H1 (cell line): Measurements from ENCODE around the gene ZNF683. TPM values are rescaled to one million over a fixed set of nuclear protein-coding genes. Genes with fewer than 3 reads are reported as not detected.
A peak's percentile ranks its signal among the peaks of the same experiment; 100 is the strongest.

Source experiments
- CTCF ChIA-PET: fragments of 300-600 bp; sonication (Branson Sonifier 250); formaldehyde crosslinking; loops from one replicate; lab custom pipeline; 2021; ENCODE audit not compliant: partially characterized antibody; lab: Charles Lee
- POLR2A ChIA-PET: fragments of 300-600 bp; sonication (Branson Sonifier 250); formaldehyde crosslinking; loops from one replicate; lab custom pipeline; 2021; ENCODE audit warnings: inconsistent platforms; ENCODE audit not compliant: partially characterized antibody; lab: Charles Lee
- DNase-seq, 2 experiments: peaks; one replicate each; pipeline versions ENCODE4 v3.0.0 to v3.0.0-alpha.2; 2010 to 2022; ENCODE audit warnings: low spot score in 2 of 2, low read depth in 1 of 2, mixed read lengths in 1 of 2
- FAIRE-seq: peaks from 2 replicates; lab custom pipeline; 2011; peaks lifted over from hg19 to GRCh38; lab: Jason Lieb, UNC
- H2AFZ ChIP-seq: 2 replicates; pipeline ENCODE4 v1.8.1; 2012; ENCODE audit warnings: low read length, inconsistent platforms
- H2AK5ac ChIP-seq: 2 replicates; pipeline ENCODE4 v1.6.1; 2013; ENCODE audit warnings: low read depth, low read length
- H2BK120ac ChIP-seq: replicated peaks from 2 replicates; pipeline ENCODE3; 2013; ENCODE audit warnings: low read depth, low read length, inconsistent platforms
- H2BK12ac ChIP-seq: 2 replicates; pipeline ENCODE4 v1.6.1; 2013; ENCODE audit warnings: low read depth, low read length
- H2BK15ac ChIP-seq: 2 replicates; pipeline ENCODE4 v1.6.1; 2013; ENCODE audit warnings: low read length
- H2BK20ac ChIP-seq: 2 replicates; pipeline ENCODE4 v1.6.1; 2013; ENCODE audit warnings: low read length
- H2BK5ac ChIP-seq: 2 replicates; pipeline ENCODE4 v1.6.1; 2013; ENCODE audit warnings: low read depth, low read length
- H3K14ac ChIP-seq: 2 replicates; pipeline ENCODE4 v1.6.1; 2013; ENCODE audit warnings: inconsistent platforms; ENCODE audit not compliant: insufficient read length
- H3K18ac ChIP-seq: 2 replicates; pipeline ENCODE4 v1.6.1; 2013; ENCODE audit warnings: low read length; ENCODE audit errors: extremely low read depth
- H3K23ac ChIP-seq: 2 replicates; pipeline ENCODE4 v1.6.1; 2013; ENCODE audit warnings: inconsistent platforms; ENCODE audit not compliant: insufficient read length
- H3K23me2 ChIP-seq: 2 replicates; pipeline ENCODE4 v1.6.1; 2013; ENCODE audit warnings: low read depth, low read length
- H3K27ac ChIP-seq: 2 replicates; pipeline ENCODE4 v1.6.1; 2011; ENCODE audit warnings: low read depth, low read length, inconsistent platforms
- H3K27me3 ChIP-seq, 4 experiments: replicated peaks in 1 of 4; 1 replicate in 1 of 4; 2 replicates in 3 of 4; pipeline versions ENCODE4 v1.6.1 to v1.8.1; 2011 to 2013; ENCODE audit warnings: low read length in 3 of 4, mild to moderate bottlenecking in 3 of 4, inconsistent platforms in 2 of 4, mixed read lengths in 2 of 4, moderate library complexity in 1 of 4; ENCODE audit not compliant: control insufficient read depth in 3 of 4, insufficient read depth in 3 of 4; ENCODE audit errors: extremely low read depth in 1 of 4
- H3K36me3 ChIP-seq, 4 experiments: 2 replicates each; pipeline versions ENCODE4 v1.6.1 to v1.8.1; 2011 to 2013; ENCODE audit warnings: mild to moderate bottlenecking in 4 of 4, low read length in 3 of 4, moderate library complexity in 2 of 4, control low read depth in 1 of 4, inconsistent platforms in 1 of 4; ENCODE audit not compliant: insufficient read depth in 4 of 4, control insufficient read depth in 2 of 4
- H3K4ac ChIP-seq: replicated peaks from 2 replicates; pipeline ENCODE3; 2013; ENCODE audit warnings: low read length, low read depth, mixed read lengths, inconsistent platforms; ENCODE audit not compliant: insufficient read length
- H3K4me1 ChIP-seq, 4 experiments: replicated peaks in 1 of 4; 1 replicate in 1 of 4; 2 replicates in 3 of 4; pipeline versions ENCODE4 v1.6.1 to v1.8.1; 2011 to 2013; ENCODE audit warnings: low read length in 3 of 4, inconsistent platforms in 2 of 4, mixed read lengths in 1 of 4; ENCODE audit not compliant: insufficient read depth in 4 of 4, control insufficient read depth in 3 of 4
- H3K4me2 ChIP-seq, 2 experiments: 2 replicates each; pipeline versions ENCODE4 v1.6.1 to v1.8.1; 2011 to 2013; ENCODE audit warnings: low read depth in 2 of 2, low read length in 2 of 2, control low read depth in 1 of 2, inconsistent platforms in 1 of 2, mild to moderate bottlenecking in 1 of 2; ENCODE audit not compliant: insufficient read depth in 1 of 2
- H3K4me3 ChIP-seq, 4 experiments: fragments of 200-600, 300-600 bp in 1 of 4; sonication (generic), shearing (Covaris generic), sonication (Bioruptor Twin) in 1 of 4; 2 replicates each; pipeline versions ENCODE4 v1.5.1 to v1.8.1; 2011 to 2016; ENCODE audit warnings: low read length in 4 of 4, low read depth in 3 of 4, control low read depth in 2 of 4, inconsistent platforms in 2 of 4, mild to moderate bottlenecking in 2 of 4, mixed read lengths in 1 of 4, moderate library complexity in 1 of 4; ENCODE audit not compliant: insufficient read depth in 2 of 4; ENCODE audit errors: extremely low read depth in 1 of 4
- H3K56ac ChIP-seq: replicated peaks from 2 replicates; pipeline ENCODE3; 2013; ENCODE audit warnings: low read depth, mild to moderate bottlenecking, mixed read lengths, low read length, inconsistent platforms; ENCODE audit not compliant: insufficient read length
- H3K79me1 ChIP-seq: 2 replicates; pipeline ENCODE4 v1.6.1; 2013; ENCODE audit warnings: low read depth, low read length, control low read depth
- H3K79me2 ChIP-seq, 2 experiments: 2 replicates each; pipeline versions ENCODE4 v1.6.1 to v1.8.1; 2012 to 2013; ENCODE audit warnings: low read length in 2 of 2, mild to moderate bottlenecking in 2 of 2, inconsistent platforms in 1 of 2; ENCODE audit not compliant: insufficient read depth in 2 of 2, control insufficient read depth in 1 of 2
- H3K9ac ChIP-seq, 4 experiments: replicated peaks in 1 of 4; 1 replicate in 1 of 4; 2 replicates in 3 of 4; pipeline versions ENCODE4 v1.6.1 to v1.8.1; 2011 to 2013; ENCODE audit warnings: low read depth in 3 of 4, low read length in 3 of 4, control low read depth in 2 of 4, mild to moderate bottlenecking in 2 of 4, moderate library complexity in 2 of 4, inconsistent platforms in 1 of 4; ENCODE audit errors: extremely low read depth in 1 of 4
- H3K9me3 ChIP-seq, 2 experiments: 2 replicates each; pipeline versions ENCODE4 v1.6.1 to v1.8.1; 2012 to 2013; ENCODE audit warnings: mild to moderate bottlenecking in 2 of 2, moderate library complexity in 2 of 2, control low read depth in 1 of 2, inconsistent platforms in 1 of 2, low read depth in 1 of 2, low read length in 1 of 2, mixed read lengths in 1 of 2; ENCODE audit not compliant: insufficient read depth in 2 of 2
- H4K20me1 ChIP-seq, 2 experiments: replicated peaks in 1 of 2; 2 replicates each; pipeline versions ENCODE3 to v1.8.1; 2011 to 2013; ENCODE audit warnings: inconsistent platforms in 2 of 2, low read length in 2 of 2, mild to moderate bottlenecking in 1 of 2; ENCODE audit not compliant: insufficient read depth in 2 of 2, control insufficient read depth in 1 of 2
- H4K5ac ChIP-seq: 2 replicates; pipeline ENCODE4 v1.6.1; 2013; ENCODE audit warnings: low read length, low read depth, mixed read lengths, inconsistent platforms; ENCODE audit not compliant: insufficient read length
- H4K8ac ChIP-seq: 2 replicates; pipeline ENCODE4 v1.8.0; 2013; ENCODE audit warnings: mild to moderate bottlenecking, moderate library complexity, low read length, inconsistent platforms; ENCODE audit not compliant: insufficient read depth; ENCODE audit errors: extremely low read depth
- H4K91ac ChIP-seq: replicated peaks from 2 replicates; pipeline ENCODE3; 2013; ENCODE audit warnings: low read length, mixed read lengths, inconsistent platforms; ENCODE audit not compliant: insufficient read length
- CEBPB ChIP-seq: IDR thresholded peaks from 2 replicates; pipeline ENCODE4 v1.6.1; 2012; ENCODE audit warnings: low read depth, low read length
- NRF1 ChIP-seq: IDR thresholded peaks from 2 replicates; pipeline ENCODE4 v1.6.1; 2011; ENCODE audit warnings: mild to moderate bottlenecking, low read depth, low read length, improper control_type of control experiment
- WGBS, 2 experiments: shearing (Covaris generic) in 1 of 2; methylation state at CpG; one replicate each; pipeline versions ENCODE4 v1.1.6 to v1.1.7; 2013 to 2015; ENCODE audit warnings: low lambda C conversion rate in 2 of 2, mixed read lengths in 2 of 2, inconsistent platforms in 1 of 2, low coverage in 1 of 2, missing lambda C conversion rate in 1 of 2; ENCODE audit not compliant: insufficient replicate concordance in 2 of 2, insufficient coverage in 1 of 2, insufficient read length in 1 of 2; ENCODE audit errors: extremely low coverage in 1 of 2, missing lambda C conversion rate in 1 of 2; 5-methylcytosine and 5-hydroxymethylcytosine counted together
- polyA plus RNA-seq, 7 experiments: library from polyadenylated mRNA; depleted of rRNA in 3 of 7; stranded (reverse) in 5 of 7; unstranded in 2 of 7; fragments of >200 nt in 5 of 7; fragments of 200-250 nt in 2 of 7; gene quantifications; 1 replicate in 5 of 7; 2 replicates in 1 of 7; 4 replicates in 1 of 7; pipeline versions ENCODE4 v1.2.1 to v1.2.3, GENCODE V29; 2011 to 2013; ENCODE audit warnings: missing spikeins in 2 of 7, mixed read lengths in 2 of 7
- total RNA-seq: library from RNA; stranded (reverse); fragmentation: NEBNext Ultra II Directional; extraction: Animal tissue kit (Norgen Biotek cat#: 25700); gene quantifications from 2 replicates; pipeline ENCODE4 v1.2.1, GENCODE V29; 2021

Gene ZNF683
- total and polyA plus RNA-seq, 2 of the 8 experiments (the other 6 are each of a cell fraction or from before 2014, with no cell fraction given) = not detected

GRCh38 chr1:26387447-26387846 is 14.9 kb upstream of the ZNF683 start:
- FAIRE-seq = no peak
- 0 out of 2 replicates have a peak overlapping the region, but pooled peaks have one; percentile 27 for H2BK12ac ChIP-seq
- no peak overlapping the region for H4K91ac ChIP-seq
- no peak overlapping the region for H3K4ac ChIP-seq
- no peak overlapping the region for H3K14ac ChIP-seq
- no peak overlapping the region for H3K18ac ChIP-seq
- no peak overlapping the region for H2BK5ac ChIP-seq
- no peak overlapping the region for H3K23ac ChIP-seq
- no peaks in the 10 kb centered on the region for H3K36me3 ChIP-seq
- H3K4me3 ChIP-seq = no peak overlapping the region
- no peaks in the 10 kb centered on the region for H3K27me3 ChIP-seq
- no peaks in the 10 kb centered on the region; the same call in 1 of the 2 replicates for H3K79me1 ChIP-seq
- H3K56ac ChIP-seq = no peak overlapping the region
- no peak overlapping the region for H4K5ac ChIP-seq
- no peak overlapping the region for H4K8ac ChIP-seq
- no peak overlapping the region for H2AFZ ChIP-seq
- POLR2A ChIA-PET = interaction anchor here (15.3 kb wide), 1 partner anchor 23 kb away, joined by 166 read pairs; the partner anchor contains the start of gene LIN28A
- WGBS, 2 experiments = 95% methylated on average over 7 of the region's 7 CpGs; no CpG with 5 or more reads in 1 of the 2 experiments
- 0 out of 2 replicates have a peak overlapping the region, but pooled peaks have one; percentile 61 for H2BK15ac ChIP-seq
- DNase-seq = no peak
- H3K9ac ChIP-seq = no peak overlapping the region
- no peaks in the 10 kb centered on the region for H3K9me3 ChIP-seq
- no peak overlapping the region for H2AK5ac ChIP-seq
- no peaks in the 10 kb centered on the region for H4K20me1 ChIP-seq
- CTCF ChIA-PET = interaction anchor here (0.5 to 9.4 kb wide), 8 partner anchors 9 to 1237 kb away, joined by 3 to 90 read pairs (median 4); no protein-coding TSS in a partner anchor
- H2BK120ac ChIP-seq = no peak overlapping the region
- 0 out of 2 replicates have a peak, but pooled peaks have one; percentile 33 for TF ChIP-seq CEBPB
- no peak for TF ChIP-seq NRF1
- no peaks in the 10 kb centered on the region for H3K79me2 ChIP-seq
- H3K4me1 ChIP-seq = peaks cover 0 to 5% (median 2%) of the 10 kb centered on the region in 4 experiments; a peak in 5 of 7 replicates
- H3K27ac ChIP-seq = no peak overlapping the region
- no peak overlapping the region for H3K4me2 ChIP-seq
- H2BK20ac ChIP-seq = no peak overlapping the region
- no peaks in the 10 kb centered on the region; the same call in 1 of the 2 replicates for H3K23me2 ChIP-seq
